ENCODE data around the gene CASP2.
A peak's percentile ranks its signal among the peaks of the same experiment; 100 is the strongest.
"Not testable (repeated sequence)": the region's sequence is repeated elsewhere in the genome, so short reads cannot be mapped to it uniquely, and the experiment has no call there.

The CASP2 gene

DNA sequence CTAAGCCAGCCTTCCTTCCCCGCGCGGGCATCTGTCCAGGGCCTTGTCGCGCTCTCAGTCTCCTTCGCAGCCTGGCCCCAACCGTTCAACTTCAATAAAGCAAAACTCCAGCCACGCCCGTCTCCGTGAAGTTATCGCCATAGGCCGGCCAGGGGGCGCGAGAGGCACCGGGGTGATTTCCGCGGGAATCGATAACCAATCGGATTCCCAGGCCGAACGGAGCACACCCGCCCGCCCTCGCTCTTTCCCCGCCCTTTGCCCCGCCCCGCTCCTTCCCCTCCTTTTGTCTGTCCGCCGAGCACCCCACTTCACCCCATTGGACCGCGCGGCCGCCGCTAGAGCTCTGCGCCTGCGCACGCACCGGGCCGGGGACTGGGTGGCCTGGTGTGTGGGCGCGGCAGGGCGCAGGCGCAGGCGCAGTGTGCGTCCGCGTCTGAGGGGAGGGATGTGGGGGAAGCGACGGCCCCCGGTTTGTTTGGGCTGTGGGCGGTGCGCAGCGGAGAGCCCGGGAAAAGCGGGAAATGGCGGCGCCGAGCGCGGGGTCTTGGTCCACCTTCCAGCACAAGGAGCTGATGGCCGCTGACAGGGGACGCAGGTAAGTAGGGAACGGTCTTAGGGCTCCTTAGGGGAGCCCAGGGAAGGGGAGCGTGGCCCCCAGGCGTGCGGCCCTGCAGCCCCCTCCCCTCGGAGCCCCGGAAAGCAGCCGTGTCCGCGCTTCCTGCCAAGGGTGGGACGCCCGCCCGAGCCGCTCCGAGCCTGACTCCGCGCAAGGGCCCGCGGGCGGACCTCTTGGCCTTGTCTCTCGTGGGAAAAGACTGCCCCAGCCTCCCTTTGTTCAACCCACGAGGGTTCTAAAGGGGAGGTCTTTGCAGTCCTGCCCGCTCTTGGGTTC, at the start of gene CASP2:
TSS of gene CASP2 (plus strand) at position 417 of the 892 bp plus-strand sequence. CDS start at position 522, 105 bp downstream.
- DNase-seq, result peak; percentile 99

DNA sequence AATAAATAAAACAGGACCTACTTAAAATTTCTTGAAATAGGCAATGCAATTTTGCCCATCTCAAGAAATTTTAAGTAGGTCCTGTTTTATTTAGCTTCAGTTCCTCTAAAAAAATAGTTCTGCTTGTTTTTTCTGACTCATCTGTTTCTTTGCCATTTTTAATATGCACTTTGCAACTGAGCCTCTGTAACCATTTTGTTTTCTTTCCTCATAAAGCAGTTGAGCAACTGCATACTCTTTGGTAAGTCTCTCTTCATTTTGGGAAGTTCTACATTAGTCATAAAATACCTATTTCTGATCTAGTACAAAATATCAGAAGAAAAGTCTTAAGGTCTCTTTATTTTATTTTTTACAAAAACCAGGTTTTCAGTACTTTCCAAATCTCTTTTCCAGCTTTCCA, 48.3 kb upstream of the CASP2 start:
- no peak for DNase-seq

DNA sequence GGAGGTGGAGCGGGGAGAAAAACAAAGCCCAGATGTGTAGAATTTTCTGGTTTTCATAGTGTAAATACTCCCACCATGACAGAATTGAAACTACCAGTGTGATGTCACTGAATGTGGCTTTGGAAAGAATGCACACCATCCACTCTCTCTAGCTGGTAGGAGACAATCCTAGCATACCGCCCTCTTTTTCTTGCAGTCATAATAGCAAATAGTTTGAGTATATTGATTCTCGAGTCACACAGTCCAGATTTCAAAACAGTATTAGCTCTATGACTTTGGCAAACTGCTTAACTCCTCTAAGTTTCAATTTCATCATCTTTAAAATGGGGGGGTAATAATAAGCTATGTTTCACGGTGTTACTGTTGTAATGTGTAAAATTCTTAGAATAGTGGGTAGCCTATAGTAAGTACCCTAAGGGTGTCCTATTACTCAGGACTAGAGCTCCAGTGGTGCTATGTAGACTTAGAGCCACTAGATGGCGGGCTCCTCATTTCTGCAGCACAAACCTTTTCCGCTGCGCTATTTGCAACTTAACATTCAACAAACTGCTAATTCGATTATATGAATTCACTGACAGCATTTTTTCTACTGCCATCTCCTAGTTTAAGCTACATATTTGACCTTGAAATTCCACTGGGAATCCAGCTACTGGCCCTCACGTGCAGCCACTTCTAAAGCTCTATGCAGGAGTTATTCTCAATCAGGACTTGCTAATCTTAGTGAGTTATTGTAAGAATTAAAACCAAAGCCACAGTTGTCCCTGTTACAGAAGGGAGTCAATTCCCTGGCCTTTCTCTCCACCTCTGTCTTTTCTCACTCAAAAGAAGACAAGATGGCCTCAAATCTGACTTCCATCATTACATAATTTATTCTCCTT, 47.6 kb upstream of the CASP2 start:
- peak; percentile 75 for DNase-seq

DNA sequence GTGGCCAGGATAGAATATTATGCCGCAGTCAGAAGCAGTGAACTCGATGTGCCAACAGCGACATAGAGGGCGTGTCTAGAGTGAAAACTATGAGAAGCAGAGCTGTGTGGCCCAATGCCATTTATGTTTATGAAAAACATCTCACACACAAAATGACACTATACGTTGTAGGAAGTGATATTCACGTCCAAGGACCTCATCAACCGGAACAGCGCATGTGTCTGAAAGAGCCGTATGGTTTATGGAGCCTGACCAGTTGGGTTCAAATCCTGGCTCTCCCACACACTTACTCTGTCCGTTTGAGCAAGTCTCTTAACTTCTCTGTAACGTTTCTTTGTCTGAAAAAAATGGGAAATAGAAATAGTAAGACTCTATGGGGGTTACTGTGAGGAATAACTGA, 45.8 kb upstream of the CASP2 start:
- DNase-seq, result no peak

DNA sequence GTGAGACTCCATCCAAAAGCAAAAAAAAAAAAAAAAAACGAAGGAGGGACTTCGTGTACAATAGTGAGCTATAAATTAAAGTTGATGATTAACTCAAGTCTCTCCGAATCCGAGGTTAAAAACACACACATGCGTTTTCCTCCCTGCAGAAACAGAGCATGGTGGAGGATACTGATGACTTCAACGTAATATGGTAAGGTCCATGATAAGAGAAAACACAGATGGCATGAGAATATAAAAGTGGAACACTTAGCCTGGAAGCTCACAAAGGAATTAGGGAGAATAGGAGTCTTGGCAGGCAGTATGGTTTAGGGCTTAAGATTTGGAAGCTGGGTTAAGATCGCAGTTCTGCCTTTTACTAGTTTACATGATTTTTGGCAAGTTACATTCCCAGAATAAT, 45.0 kb upstream of the CASP2 start:
- no peak for DNase-seq

DNA sequence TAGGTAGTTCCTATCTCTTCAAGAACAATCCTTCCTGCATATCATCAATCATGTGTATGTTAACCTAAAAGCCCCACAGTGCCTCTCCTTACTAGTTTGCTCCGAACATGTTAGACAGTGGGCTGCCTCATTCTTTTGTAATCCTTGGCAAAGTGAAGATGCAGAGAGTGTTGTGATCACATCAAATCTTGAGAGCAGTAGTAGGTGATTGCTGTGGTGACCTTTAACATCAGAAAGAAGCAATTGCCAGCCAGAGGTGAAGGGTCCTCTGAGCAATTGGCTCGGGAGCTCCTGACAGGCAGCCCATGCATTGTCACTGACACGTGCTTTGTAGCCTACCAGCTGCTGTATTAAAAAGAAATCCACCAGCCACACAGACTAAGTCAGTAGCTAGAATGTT, 44.5 kb upstream of the CASP2 start:
- no peak for DNase-seq

DNA sequence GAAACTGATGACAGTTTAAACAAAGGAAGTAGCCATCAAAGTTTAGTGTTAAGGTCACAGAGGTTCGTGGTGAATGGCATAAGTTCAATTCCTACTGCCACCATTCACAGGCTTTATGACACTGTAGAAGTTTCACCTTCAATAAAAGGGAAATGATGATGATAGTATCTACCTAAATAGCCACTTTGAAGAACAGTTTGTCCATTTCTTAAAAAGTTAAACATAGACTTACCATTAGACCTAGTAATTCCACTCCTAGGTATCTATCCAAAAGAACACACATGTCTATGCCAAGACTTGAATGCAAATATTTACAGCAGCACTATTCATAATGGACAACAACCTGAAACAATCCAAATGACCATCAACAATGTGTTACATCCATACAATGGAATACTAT, 43.8 kb upstream of the CASP2 start:
- DNase-seq, result no peak

DNA sequence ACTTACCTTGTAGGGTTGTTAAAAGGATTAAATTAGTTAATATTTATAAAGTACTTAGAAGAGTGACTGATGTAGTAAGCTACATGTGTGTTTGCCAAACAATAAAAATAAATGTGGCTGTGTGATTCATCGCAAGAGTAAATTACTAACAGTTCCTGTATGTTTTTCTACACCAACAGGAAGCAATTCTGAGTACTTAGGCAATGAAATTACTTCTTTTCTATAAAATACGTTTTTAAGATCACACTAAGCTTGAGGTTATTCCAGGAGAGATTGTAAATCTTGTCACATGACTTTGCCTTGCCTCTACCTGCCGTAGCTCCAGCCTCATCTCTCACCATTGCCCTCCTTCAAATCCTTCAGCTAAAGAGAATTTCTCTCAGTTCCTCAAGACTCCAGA, 43.0 kb upstream of the CASP2 start:
- no peak for DNase-seq

DNA sequence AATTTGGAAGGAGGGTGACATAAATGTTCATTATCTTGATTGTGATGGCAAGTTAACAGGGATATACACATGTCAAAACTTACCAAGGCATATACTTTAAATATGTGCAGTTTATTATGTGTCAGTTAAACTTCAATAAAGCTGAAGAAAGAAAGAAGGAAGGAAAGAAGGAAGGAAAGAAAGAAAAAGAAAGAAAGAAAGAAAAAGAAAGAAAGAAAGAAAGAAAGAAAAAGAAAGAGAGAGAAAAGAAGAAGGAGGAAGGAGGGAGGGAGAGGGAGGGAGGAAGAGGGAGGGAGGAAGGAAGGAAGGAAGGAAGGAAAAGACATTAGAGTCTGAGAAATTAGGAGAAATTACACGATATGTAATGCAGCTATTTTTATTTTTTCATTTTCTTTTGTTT, 40.8 kb upstream of the CASP2 start:
- DNase-seq, result no peak

DNA sequence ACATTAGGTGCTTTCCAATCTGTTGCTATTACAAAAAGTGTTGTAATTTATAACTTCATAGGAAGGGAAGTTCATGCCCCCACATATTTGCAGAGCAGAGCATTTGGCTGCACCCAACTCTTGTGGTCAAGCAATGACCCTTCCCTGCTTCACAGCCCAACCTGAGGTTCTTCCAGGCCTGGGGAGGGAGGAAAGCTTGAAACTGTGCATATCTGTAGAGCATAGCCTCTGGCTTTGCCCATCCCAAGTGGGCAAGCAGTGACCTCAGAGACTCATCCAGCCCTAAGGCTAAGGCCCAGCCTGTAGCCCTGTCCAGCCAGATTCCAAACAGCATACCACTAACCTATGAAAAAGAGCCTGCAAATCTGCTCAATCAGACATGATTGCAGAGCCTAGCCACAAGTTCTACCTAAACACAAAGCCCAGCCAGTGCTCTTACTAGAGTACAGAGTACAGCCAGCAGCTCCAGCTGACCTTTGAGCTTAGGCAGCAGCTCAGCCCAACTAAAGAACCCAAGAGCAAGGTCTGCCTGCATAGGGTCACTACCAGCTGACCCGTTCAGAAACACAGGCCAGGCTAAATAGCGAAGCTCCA, 39.3 kb upstream of the CASP2 start:
- no peak for DNase-seq

DNA sequence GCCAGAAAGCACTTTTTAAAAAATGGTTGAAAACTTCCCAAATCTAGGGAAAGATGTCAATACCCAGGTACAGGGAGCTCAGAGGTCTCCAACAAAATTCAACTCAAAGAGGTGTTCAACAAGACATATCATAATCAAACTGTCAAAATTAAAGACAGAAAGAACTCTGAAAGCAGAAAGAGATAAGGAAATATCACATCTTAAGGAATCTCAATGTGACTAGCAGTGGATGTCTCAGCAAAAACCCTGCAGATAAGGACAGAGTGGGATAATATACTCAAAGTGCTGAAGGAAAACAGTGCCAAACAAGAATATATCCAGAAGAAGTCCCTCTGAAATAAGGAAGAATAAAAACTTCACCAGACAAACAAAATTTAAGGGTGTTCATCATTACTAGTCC, 38.0 kb upstream of the CASP2 start:
- DNase-seq, result no peak

DNA sequence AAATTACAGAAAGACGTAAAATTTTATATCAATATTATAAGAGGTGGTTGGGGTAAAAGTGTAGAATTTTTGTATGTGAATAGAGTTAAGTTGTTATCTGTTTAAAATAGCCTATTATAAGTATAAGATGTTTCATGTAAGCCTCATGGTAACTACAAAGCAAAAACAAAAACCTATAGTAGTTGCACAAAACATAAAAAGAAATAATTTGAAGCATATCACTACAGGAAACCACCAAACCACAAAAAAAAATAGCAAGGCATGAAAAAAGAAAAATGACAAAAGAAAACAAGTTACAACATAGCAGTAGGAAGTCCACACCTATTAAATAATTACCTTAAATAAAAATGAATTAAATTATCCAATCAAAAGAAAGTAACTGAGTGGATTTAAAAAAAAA, 37.3 kb upstream of the CASP2 start:
- DNase-seq, result no peak

DNA sequence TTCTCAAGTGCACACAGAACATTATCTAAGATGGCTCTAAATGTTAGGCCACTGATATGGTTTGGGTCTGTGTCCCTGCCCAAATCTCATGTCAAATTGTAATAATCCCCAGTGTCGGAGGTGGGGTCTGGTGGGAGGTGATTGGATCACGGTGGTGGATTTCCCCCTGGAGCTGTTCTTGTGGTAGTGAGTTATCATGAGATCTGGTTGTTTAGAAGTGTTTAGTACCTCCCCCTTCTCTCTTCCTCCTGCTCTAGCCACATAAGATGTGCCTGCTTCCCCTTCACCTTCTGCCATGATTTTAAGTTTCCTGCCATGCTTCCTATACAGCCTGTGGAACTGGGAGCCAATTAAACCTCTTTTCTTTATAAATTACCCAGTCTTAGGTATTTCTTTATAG, 36.1 kb upstream of the CASP2 start:
- DNase-seq, result no peak

DNA sequence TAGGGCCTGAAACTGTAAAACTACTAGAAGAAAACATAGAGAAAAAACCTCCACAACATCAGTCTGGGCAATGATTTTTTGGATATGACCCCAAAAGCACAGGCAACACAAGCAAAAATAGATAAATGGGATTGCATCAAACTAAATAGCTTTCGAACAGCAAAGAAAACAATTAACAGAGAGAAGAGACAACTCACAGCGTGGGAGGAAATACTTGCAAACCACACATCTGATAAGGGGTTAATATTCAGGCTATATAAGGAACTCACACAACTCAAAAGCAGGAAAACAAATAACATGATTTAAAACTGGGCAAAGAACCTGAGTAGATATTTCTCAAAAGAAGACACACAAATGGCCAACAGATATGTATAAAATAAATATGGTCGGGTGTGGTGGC, 32.6 kb upstream of the CASP2 start:
- no peak for DNase-seq

DNA sequence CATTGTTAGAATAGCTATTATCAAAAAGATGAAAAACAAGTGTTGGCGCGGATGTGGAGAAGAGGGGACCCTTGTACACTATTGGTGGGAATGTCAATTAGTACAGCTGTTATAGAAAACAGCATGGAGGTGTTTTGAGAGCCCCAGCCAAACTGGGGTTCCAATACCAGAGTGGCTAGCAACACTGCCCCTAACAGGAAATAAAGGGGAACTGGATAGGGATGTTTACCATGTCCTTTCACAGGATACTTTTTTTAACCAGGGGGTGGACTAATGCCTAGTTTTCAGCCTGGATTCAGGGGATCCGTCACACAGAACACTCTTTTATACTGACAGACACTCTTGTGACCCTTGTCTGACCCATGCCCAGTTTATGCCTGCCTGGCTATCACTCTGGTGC, 31.8 kb upstream of the CASP2 start:
- no peak for DNase-seq

DNA sequence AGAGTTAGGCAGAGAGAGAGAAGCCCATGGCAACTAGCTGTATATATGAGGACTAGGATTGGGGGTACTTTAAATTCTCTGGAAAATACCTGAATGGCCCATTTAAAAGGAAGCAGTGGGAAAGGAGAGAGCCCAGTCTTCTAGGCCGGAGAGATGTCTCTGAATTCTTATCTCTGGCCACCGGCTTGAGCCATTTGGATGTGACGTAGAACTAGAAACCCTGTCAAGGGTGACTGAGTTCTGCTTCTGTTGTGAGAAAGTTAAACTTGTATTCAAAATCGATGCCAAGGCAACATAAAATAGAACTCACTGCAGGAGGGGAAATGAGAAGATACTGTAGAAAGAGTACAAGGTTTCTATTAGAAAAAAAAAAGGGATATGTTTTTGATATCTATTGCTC, 31.2 kb upstream of the CASP2 start:
- no peak for DNase-seq

DNA sequence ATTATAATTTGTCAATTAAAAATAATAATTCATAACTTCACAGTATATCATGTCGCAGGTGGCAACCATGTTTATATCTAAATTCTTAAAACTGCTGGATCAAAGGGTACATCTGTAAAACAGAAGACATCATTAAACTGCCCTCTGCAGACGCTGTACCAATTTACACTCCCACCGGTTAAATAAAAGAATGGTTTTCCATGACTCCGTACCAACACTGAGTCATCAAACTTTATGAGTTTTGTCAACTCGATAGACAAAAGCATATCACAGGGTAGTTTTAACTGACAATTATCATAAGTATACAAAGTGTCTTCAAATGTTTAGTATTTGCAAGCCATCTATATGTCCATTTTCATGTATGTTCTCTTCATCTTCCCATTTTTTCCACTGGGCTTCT, 30.6 kb upstream of the CASP2 start:
- no peak for DNase-seq

DNA sequence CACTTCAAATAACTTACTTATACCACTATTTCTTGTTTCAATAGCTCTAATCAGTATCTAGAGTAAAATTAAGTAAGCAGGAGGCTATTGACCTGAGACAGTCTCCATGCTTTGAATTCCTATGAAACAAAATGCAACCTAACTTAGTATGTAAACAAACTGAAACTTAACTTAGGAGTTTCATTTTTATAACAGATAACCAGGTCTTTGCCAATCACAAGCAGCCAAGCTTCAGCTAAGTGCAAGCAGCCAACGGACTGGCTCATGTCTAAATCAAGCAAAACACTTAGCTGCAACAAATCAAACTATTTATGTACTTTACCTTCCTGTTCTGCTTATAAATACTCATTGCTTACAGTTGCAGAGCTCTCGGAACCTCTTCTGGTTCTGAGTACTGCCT, 29.3 kb upstream of the CASP2 start:
- DNase-seq, result no peak

DNA sequence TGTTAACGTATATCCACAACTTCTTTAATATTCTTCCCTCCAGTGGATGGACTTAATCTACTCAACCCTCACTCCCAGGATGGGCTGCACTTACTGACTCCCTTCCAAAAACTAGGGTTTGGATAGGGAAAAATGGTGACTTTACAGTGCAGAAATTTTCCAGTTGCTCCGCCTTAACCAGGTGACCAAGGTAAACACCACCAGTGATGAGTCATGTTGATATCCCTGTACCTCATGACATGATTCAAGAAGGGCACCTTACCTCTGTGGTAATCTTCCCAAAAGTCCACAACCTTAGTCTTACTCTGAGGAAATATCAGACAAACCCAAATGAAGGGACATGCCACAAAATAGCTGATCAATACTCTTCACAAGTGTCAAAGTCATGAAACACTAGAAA, 28.4 kb upstream of the CASP2 start:
- no peak for DNase-seq

DNA sequence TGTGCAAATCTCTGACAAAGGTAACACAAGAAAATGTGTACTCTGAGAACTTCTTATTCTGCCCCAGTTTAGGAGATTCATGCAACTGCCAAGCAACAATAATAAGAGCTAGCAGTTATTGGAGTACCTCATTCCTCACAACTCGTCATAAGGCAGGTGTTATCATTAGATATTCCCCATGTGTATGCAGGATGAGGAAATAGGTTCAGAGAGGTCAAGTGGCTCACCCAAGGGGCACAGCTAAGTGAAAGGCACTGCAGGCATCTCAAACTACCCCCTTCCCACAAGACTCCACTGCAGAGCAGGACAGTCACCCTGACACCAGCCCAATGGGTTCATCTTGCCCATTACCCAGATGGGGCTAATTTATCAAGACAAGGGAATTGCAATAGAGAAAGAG, 26.2 kb upstream of the CASP2 start:
- no peak for DNase-seq

DNA sequence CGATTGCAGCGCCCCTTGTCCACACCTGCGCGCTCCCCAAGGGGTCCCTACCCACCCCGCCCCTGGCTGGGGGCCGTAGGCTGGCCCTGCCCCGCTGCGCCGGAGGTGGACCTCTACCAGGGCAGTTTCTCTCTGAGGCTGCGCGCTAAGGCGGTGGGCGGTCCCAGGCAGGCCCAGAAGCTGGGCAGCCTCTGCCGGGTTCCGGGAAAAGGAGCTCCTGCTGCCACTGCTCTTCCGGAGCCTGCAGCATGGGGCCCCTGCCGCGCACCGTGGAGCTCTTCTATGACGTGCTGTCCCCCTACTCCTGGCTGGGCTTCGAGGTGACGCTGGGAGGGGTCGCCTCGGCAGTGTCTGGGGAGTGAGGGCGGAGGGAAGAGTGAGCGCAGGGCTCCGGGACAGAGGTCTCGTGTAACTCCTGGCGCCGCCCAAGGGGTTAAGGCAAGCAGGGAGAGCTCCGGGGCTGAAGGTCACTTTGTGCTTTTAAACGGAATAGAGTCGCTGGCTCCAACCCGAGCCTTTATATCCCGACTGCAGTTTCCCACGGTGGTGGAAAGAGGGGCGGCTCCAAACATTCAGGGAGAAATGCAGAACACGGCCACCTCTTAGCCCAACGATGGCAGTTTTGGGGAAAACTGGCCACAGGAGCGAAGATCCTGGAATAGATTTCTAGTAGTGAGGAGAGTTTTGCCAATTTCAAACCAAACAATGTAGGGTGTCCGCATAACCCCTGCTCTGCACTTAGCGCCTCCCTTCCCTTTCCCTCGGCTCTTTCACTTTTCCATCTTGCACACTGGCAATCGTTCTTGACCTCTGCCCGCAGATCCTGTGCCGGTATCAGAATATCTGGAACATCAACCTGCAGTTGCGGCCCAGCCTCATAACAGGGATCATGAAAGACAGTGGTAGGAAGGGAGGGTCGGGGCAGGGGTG, 24.6 kb upstream of the CASP2 start, which contains the start of gene GSTK1:
TSS of gene GSTK1 (plus strand) at position 176 of the 930 bp plus-strand sequence. CDS start at position 249, 73 bp downstream.
- peak; percentile 88 for DNase-seq

DNA sequence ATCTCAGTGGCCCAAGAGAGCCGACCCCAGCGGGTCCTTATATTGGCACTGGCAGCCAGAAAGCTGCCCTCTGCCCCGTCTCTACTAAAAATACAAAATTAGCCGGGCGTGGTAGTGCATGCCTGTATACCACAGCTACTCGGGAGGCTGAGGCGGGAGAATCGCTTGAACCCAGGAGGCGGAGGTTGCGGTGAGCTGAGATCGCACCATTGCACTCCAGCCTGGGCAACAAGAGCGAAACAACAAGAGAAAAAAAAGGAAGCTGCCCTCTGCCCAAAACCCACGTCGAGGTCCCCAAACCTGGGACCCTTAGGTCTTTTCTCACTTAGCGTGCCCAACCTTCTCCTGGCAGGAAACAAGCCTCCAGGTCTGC, 24.0 kb upstream of the CASP2 start:
- not testable (repeated sequence) for DNase-seq
